Naive thymus-derived CD4-positive, alpha-beta T cell (primary cell): ENCODE results near the gene TIMM10. TPM values are rescaled to one million over a fixed set of nuclear protein-coding genes. Genes with fewer than 3 reads are reported as not detected.
A peak's percentile ranks its signal among the peaks of the same experiment; 100 is the strongest.

Source experiments
- ATAC-seq: fragments of 150-1000 bp; cut with Tn5 transposase; 2 replicates; pipeline ENCODE4 v1.10.0; 2021; ENCODE audit warnings: mild to moderate bottlenecking, moderate library complexity
- CTCF ChIA-PET: fragments of 350-600 bp; sonication (Branson Sonifier 250); formaldehyde crosslinking; loops from one replicate; lab custom pipeline; 2021; ENCODE audit warnings: antibody characterized with exemption; lab: Charles Lee
- POLR2A ChIA-PET: fragments of 350-600 bp; sonication (Branson Sonifier 250); formaldehyde crosslinking; loops from one replicate; lab custom pipeline; 2021; ENCODE audit warnings: antibody characterized with exemption, inconsistent platforms; lab: Charles Lee
- DNase-seq, 9 donors: peaks; one replicate each; pipeline versions ENCODE4 v3.0.0 to v3.0.0-alpha.2; 2020 to 2022; ENCODE audit warnings: mixed read lengths in 1 of 9
- H3K27ac ChIP-seq: one replicate; pipeline ENCODE4 v1.7.0; 2013; ENCODE audit warnings: mild to moderate bottlenecking, low read depth, low read length, moderate library complexity
- H3K27me3 ChIP-seq, 2 donors: one replicate each; pipeline ENCODE4 v1.7.0; 2013; ENCODE audit warnings: low read length in 2 of 2, mild to moderate bottlenecking in 2 of 2, moderate library complexity in 2 of 2; ENCODE audit not compliant: control insufficient read depth in 2 of 2, insufficient read depth in 2 of 2
- H3K36me3 ChIP-seq, 3 experiments: 1 replicate in 2 of 3; 2 replicates in 1 of 3; pipeline ENCODE4 v1.7.0; 2013; ENCODE audit warnings: low read length in 3 of 3, mild to moderate bottlenecking in 3 of 3, moderate library complexity in 1 of 3; ENCODE audit not compliant: insufficient read depth in 3 of 3, control insufficient read depth in 2 of 3
- H3K4me1 ChIP-seq, 2 donors: one replicate each; pipeline ENCODE4 v1.7.0; 2013; ENCODE audit warnings: low read length in 2 of 2, mild to moderate bottlenecking in 2 of 2, moderate library complexity in 1 of 2; ENCODE audit not compliant: control insufficient read depth in 2 of 2, insufficient read depth in 2 of 2
- H3K4me3 ChIP-seq: 2 replicates; pipeline ENCODE4 v1.7.0; 2013; ENCODE audit warnings: mild to moderate bottlenecking, low read length
- H3K9me3 ChIP-seq, 3 experiments: 1 replicate in 2 of 3; 2 replicates in 1 of 3; pipeline ENCODE4 v1.7.0; 2013; ENCODE audit warnings: low read length in 3 of 3; ENCODE audit not compliant: control insufficient read depth in 2 of 3
- H3K27ac Mint-ChIP-seq, 9 donors: one replicate each; pipeline ENCODE4 v1.8.0; 2020 to 2022; ENCODE audit warnings: mixed read lengths in 9 of 9, mild to moderate bottlenecking in 8 of 9, moderate library complexity in 5 of 9, inconsistent platforms in 2 of 9
- H3K27me3 Mint-ChIP-seq, 5 donors: one replicate each; pipeline ENCODE4 v1.8.0; 2021 to 2022; ENCODE audit warnings: mixed read lengths in 5 of 5, mild to moderate bottlenecking in 1 of 5
- H3K36me3 Mint-ChIP-seq, 5 donors: one replicate each; pipeline ENCODE4 v1.8.0; 2020 to 2022; ENCODE audit warnings: mixed read lengths in 5 of 5, mild to moderate bottlenecking in 3 of 5, inconsistent platforms in 1 of 5
- H3K4me1 Mint-ChIP-seq, 7 donors: one replicate each; pipeline ENCODE4 v1.8.0; 2020 to 2022; ENCODE audit warnings: mixed read lengths in 7 of 7, mild to moderate bottlenecking in 3 of 7, inconsistent platforms in 1 of 7
- H3K4me3 Mint-ChIP-seq, 10 donors: one replicate each; pipeline ENCODE4 v1.8.0; 2020 to 2022; ENCODE audit warnings: mild to moderate bottlenecking in 10 of 10, mixed read lengths in 10 of 10, moderate library complexity in 6 of 10, inconsistent platforms in 2 of 10
- H3K9me3 Mint-ChIP-seq, 11 donors: one replicate each; pipeline ENCODE4 v1.8.0; 2020 to 2022; ENCODE audit warnings: mixed read lengths in 11 of 11, mild to moderate bottlenecking in 4 of 11, inconsistent platforms in 1 of 11, moderate library complexity in 1 of 11
- intact Hi-C, 2 donors: fragments of 100-400 bp; cut with micrococcal nuclease; formaldehyde crosslinking; loops; one replicate each; pipeline ENCODE4 v1.15.1; 2023
- polyA plus RNA-seq, 2 donors: library from polyadenylated mRNA; unstranded; fragments of 300-500 nt; fragmentation: Illumina TruSeq; gene quantifications; one replicate each; pipeline ENCODE4 v1.2.3, GENCODE V29; 2021
- total RNA-seq, 6 experiments: library from RNA in 5 of 6; stranded (reverse) in 5 of 6; gene quantifications; 1 replicate in 5 of 6; 2 replicates in 1 of 6; pipeline ENCODE4 v1.2.3 and lab custom pipeline; 2021 to 2026

The TIMM10 gene
- total and polyA plus RNA-seq, 7 experiments from 2014 or later = 23.7 to 79.4 (median 37.1) TPM

- Histone ChIP-seq H3K27me3 (no peaks in the 10 kb centered on the region), H3K9me3 (no peaks in the 10 kb centered on the region), H3K4me1 (no peaks in the 10 kb centered on the region), H3K4me3 (no peak overlapping the region), H3K27ac (no peak overlapping the region), H3K36me3 (peaks cover 0 to 24% (median 0%) of the 10 kb centered on the region in 3 experiments)
- ChIA-PET POLR2A (interaction anchor here (1.1 kb wide), 1 partner anchor 29 kb away, joined by 4 read pairs; no protein-coding TSS in a partner anchor), CTCF (interaction anchor here (0.6 to 14.7 kb wide), 2 partner anchors 27 to 212 kb away, joined by 3 to 286 read pairs; partner anchors contain the start of gene TIMM10)
- ATAC-seq (no peak), DNase-seq (no peak)
- peak overlapping the region in 1 of 9 donors; percentile 20 for H3K27ac Mint-ChIP-seq
- intact Hi-C loops = no loop called here
- H3K9me3 Mint-ChIP-seq = no peaks in the 10 kb centered on the region
- peaks cover 0 to 29% (median 7%) of the 10 kb centered on the region in 5 donors for H3K36me3 Mint-ChIP-seq
- peaks cover 0 to 7% (median 6%) of the 10 kb centered on the region in 7 donors for H3K4me1 Mint-ChIP-seq
- peak overlapping the region in 1 of 10 donors; percentile 57 for H3K4me3 Mint-ChIP-seq
- H3K27me3 Mint-ChIP-seq = no peaks in the 10 kb centered on the region
Observed at GRCh38 chr11:57500515-57500914, 30.0 kb downstream of the TIMM10 start.

GRCh38 chr11:57499983-57500461, 30.5 kb downstream of the TIMM10 start:
- CTCF ChIA-PET = interaction anchor here (0.6 to 14.7 kb wide), 2 partner anchors 28 to 211 kb away, joined by 3 to 286 read pairs; partner anchors contain the start of gene TIMM10
- Histone ChIP-seq H3K27me3 (no peaks in the 10 kb centered on the region), H3K36me3 (peaks cover 0 to 24% (median 0%) of the 10 kb centered on the region in 3 experiments), H3K4me3 (no peak overlapping the region), H3K27ac (no peak overlapping the region), H3K4me1 (no peaks in the 10 kb centered on the region), H3K9me3 (no peaks in the 10 kb centered on the region)
- DNase-seq (no peak), ATAC-seq (no peak)
- H3K9me3 Mint-ChIP-seq = no peaks in the 10 kb centered on the region
- peaks cover 0 to 7% (median 6%) of the 10 kb centered on the region in 7 donors for H3K4me1 Mint-ChIP-seq
- intact Hi-C loops = loop anchor here (10.0 kb wide), 2 partner anchors 295 to 1025 kb away; no protein-coding TSS in a partner anchor
- no peaks in the 10 kb centered on the region for H3K27me3 Mint-ChIP-seq
- POLR2A ChIA-PET = interaction anchor here (1.1 kb wide), 1 partner anchor 30 kb away, joined by 4 read pairs; no protein-coding TSS in a partner anchor
- H3K36me3 Mint-ChIP-seq = peaks cover 0 to 29% (median 7%) of the 10 kb centered on the region in 5 donors
- peak overlapping the region in 3 of 10 donors; percentile 1 to 57 (median 36) for H3K4me3 Mint-ChIP-seq
- H3K27ac Mint-ChIP-seq = peak overlapping the region in 1 of 9 donors; percentile 20

DNA sequence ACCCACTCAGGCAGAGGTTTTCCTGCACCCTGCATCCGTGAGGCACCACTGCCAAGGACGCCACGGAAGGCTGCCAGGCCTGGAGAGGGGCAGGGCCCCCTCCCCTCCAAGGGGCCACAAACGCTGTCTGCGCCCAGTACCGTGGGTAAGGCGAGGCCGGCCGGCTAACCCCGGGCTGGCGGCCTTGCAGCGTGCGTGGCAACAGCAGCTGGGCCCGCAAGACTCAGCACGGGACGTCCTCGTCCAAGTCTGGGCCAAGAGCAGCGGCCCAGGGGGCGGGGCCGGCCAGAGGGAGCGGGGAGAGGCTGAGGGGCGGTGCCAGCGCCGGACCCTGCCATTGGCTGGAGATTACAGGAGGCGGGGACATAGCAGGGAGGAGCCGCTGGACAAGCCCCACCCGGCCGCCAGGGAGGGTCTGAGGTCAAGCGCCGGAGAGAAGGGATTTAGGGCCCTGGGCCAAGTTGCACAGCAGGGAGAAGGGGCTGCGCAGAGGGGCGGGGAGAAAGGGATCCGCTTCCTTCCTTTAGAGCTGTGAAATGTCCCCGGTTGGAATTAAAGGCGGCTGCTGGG, 31.1 kb downstream of the TIMM10 start:
- Histone ChIP-seq H3K27me3 (no peaks in the 10 kb centered on the region), H3K4me3 (no peak overlapping the region), H3K27ac (no peak overlapping the region), H3K9me3 (no peaks in the 10 kb centered on the region), H3K4me1 (no peaks in the 10 kb centered on the region), H3K36me3 (peaks cover 0 to 20% (median 0%) of the 10 kb centered on the region in 3 experiments)
- intact Hi-C loops = loop anchor here (10.0 kb wide), 2 partner anchors 295 to 1025 kb away; no protein-coding TSS in a partner anchor
- peak in 2 of 9 donors; percentile 26 to 62 for DNase-seq
- peak; percentile 93 for ATAC-seq
- peak overlapping the region in 4 of 10 donors; percentile 1 to 57 (median 25) for H3K4me3 Mint-ChIP-seq
- POLR2A ChIA-PET = no interaction called here
- CTCF ChIA-PET = interaction anchor here (14.7 kb wide), 1 partner anchor 28 kb away, joined by 286 read pairs; the partner anchor contains the start of gene TIMM10
- peaks cover 0 to 24% (median 7%) of the 10 kb centered on the region in 5 donors for H3K36me3 Mint-ChIP-seq
- no peaks in the 10 kb centered on the region for H3K27me3 Mint-ChIP-seq
- no peaks in the 10 kb centered on the region for H3K9me3 Mint-ChIP-seq
- no peak overlapping the region for H3K27ac Mint-ChIP-seq
- H3K4me1 Mint-ChIP-seq = peaks cover 0 to 7% (median 6%) of the 10 kb centered on the region in 7 donors

GRCh38 chr11:57498540-57498939, 32.0 kb downstream of the TIMM10 start:
- CTCF ChIA-PET = interaction anchor here (14.7 kb wide), 1 partner anchor 29 kb away, joined by 286 read pairs; the partner anchor contains the start of gene TIMM10
- Mint-ChIP-seq H3K27ac (no peak overlapping the region), H3K4me1 (peaks cover 0 to 11% (median 6%) of the 10 kb centered on the region in 7 donors), H3K36me3 (peaks cover 0 to 22% (median 7%) of the 10 kb centered on the region in 5 donors), H3K9me3 (no peaks in the 10 kb centered on the region), H3K4me3 (no peak overlapping the region), H3K27me3 (no peaks in the 10 kb centered on the region)
- Histone ChIP-seq H3K9me3 (no peaks in the 10 kb centered on the region), H3K4me3 (no peak overlapping the region), H3K27me3 (no peaks in the 10 kb centered on the region), H3K36me3 (peaks cover 0 to 20% (median 0%) of the 10 kb centered on the region in 3 experiments), H3K4me1 (peaks cover 0 to 3% of the 10 kb centered on the region in 2 donors), H3K27ac (no peak overlapping the region)
- intact Hi-C loops = loop anchor here (10.0 kb wide), 2 partner anchors 296 to 1026 kb away; no protein-coding TSS in a partner anchor
- POLR2A ChIA-PET = no interaction called here
- no peak for DNase-seq
- no peak for ATAC-seq

DNA sequence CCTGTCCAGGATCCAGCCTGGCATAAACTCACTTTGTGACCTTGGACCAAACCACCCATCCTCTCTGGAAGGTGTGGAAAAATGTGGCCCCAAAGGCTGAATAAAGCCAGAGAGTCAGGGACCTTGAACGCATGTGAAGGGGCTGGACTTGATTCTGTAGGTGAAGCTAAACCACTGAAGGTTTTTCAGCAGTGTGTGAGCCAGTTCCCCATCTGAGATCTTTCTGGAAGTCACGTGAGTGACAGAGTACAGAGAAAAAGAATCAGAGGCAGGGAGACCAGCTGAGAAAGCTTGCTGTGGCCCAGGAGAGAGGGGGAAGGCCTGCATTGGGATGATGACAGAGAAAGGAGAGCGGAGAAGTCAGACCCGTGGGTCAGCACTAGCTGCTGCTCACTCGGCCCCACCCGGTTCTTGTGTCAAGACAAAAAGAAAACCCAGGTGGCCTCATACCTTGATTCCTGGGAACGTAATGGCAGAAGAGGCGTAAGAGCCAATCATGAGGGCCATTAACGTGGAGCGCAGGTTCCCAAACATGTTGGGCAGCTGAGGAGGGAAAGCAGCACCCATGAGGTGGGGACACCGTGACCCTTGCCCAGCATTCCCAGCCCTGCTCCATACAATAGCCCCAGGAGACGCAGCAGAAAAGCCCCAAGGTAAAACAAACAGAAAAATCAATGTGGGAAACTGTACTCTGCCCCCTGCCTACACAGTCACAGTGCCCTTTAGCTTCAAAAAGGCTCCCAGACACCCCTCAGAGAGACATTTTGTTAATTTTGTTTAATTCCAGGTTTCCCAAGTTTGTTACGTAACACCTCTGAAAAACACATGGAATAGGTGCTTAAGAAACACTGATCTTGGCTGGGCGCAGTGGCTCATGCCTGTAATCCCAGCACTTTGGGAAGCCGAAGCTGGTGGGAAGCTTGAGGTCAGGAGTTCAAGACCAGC, 33.0 kb downstream of the TIMM10 start:
- Mint-ChIP-seq H3K9me3 (no peaks in the 10 kb centered on the region), H3K27ac (peak overlapping the region in 1 of 9 donors; percentile 49), H3K4me3 (no peak overlapping the region), H3K4me1 (peaks cover 0 to 17% (median 6%) of the 10 kb centered on the region in 7 donors), H3K27me3 (no peaks in the 10 kb centered on the region), H3K36me3 (peaks cover 0 to 22% (median 7%) of the 10 kb centered on the region in 5 donors)
- ChIA-PET CTCF (interaction anchor here (0.8 to 14.7 kb wide), 3 partner anchors 23 to 74 kb away, joined by 3 to 286 read pairs (median 5); partner anchors contain the start of gene TIMM10), POLR2A (no interaction called here)
- no peak overlapping the region for H3K4me3 ChIP-seq
- no peaks in the 10 kb centered on the region for H3K9me3 ChIP-seq
- H3K36me3 ChIP-seq = peaks cover 0 to 20% (median 0%) of the 10 kb centered on the region in 3 experiments
- H3K27me3 ChIP-seq = no peaks in the 10 kb centered on the region
- ATAC-seq (no peak), DNase-seq (no peak)
- peaks cover 0 to 3% of the 10 kb centered on the region in 2 donors for H3K4me1 ChIP-seq
- intact Hi-C loops = loop anchor here (10.0 kb wide), 2 partner anchors 297 to 1027 kb away; no protein-coding TSS in a partner anchor
- H3K27ac ChIP-seq = no peak overlapping the region
